ENCODE data around the gene STXBP6.

GRCh38 chr14:24794644-24795305 is 255.2 kb downstream of the STXBP6 start:
- TF ChIP-seq CTCF (IDR thresholded peaks at IDR 0.05) (no peak), EZH2 (IDR thresholded peaks at IDR 0.05) (no peak), EZH2phosphoT487 (IDR thresholded peaks at IDR 0.05) (no peak)

Data from neural progenitor cell (in vitro differentiated cells).